K562 (cell line): ENCODE results near the gene NAPA. TPM values are rescaled to one million over a fixed set of nuclear protein-coding genes. Genes with fewer than 3 reads are reported as not detected.

Source experiments
- AFF1 ChIP-seq, 2 experiments: fragments of 450-650 bp; IDR thresholded peaks; 2 replicates each; pipeline ENCODE4 v1.6.1; 2018; ENCODE audit warnings: mild to moderate bottlenecking in 2 of 2, low read depth in 1 of 2; ENCODE audit not compliant: partially characterized antibody in 2 of 2
- CHD2 ChIP-seq: IDR thresholded peaks from 2 replicates; pipeline ENCODE4 v1.6.1; 2011; ENCODE audit warnings: low read depth, low read length
- KDM1A ChIP-seq, 2 experiments: fragments of 450-650 bp; IDR thresholded peaks; 2 replicates each; pipeline ENCODE4 v1.6.1; 2016; ENCODE audit warnings: mild to moderate bottlenecking in 2 of 2
- MYBL2 ChIP-seq, 2 experiments: fragments of 450-650 bp in 1 of 2; sonication (generic) in 1 of 2; formaldehyde crosslinking in 1 of 2; IDR thresholded peaks; 2 replicates each; pipeline versions ENCODE4 v1.6.1 to v1.8.1; 2017 to 2022; ENCODE audit warnings: borderline replicate concordance in 1 of 2, inconsistent platforms in 1 of 2, low read depth in 1 of 2, mild to moderate bottlenecking in 1 of 2, missing genetic modification reagents in 1 of 2, moderate library complexity in 1 of 2
- ZNF232 ChIP-seq: sonication (generic); formaldehyde crosslinking; IDR thresholded peaks from 2 replicates; pipeline ENCODE4 v1.8.0; 2022; ENCODE audit warnings: mild to moderate bottlenecking, missing genetic modification reagents
- ZNF24 ChIP-seq: fragments of 450-650 bp; IDR thresholded peaks from 2 replicates; pipeline ENCODE4 v1.6.1; 2016
- polyA plus RNA-seq, 8 experiments: library from polyadenylated mRNA; depleted of rRNA in 4 of 8; stranded (reverse) in 5 of 8; unstranded in 3 of 8; fragments of >200 nt; fragmentation: Nextera tagmentation in 2 of 8; fragmentation: Illumina TruSeq in 1 of 8; extraction: Ambion mirVana in 2 of 8; extraction: Trizol in 1 of 8; gene quantifications; 2 replicates each; pipeline versions ENCODE4 v1.2.1 to v1.2.3, GENCODE V29; 2011 to 2014; ENCODE audit warnings: inconsistent platforms in 1 of 8, missing spikeins in 1 of 8
- total RNA-seq, 7 experiments: library from RNA; depleted of rRNA in 6 of 7; stranded (reverse); fragments of >200 nt in 6 of 7; fragmentation: Illumina TruSeq in 2 of 7; extraction: Trizol in 2 of 7; gene quantifications; 2 replicates each; pipeline versions ENCODE4 v1.2.1 to v1.2.3, GENCODE V29; 2011 to 2021; ENCODE audit warnings: low replicate concordance in 1 of 7
- TF ChIP-seq, protein P1 (sequence below): fragments of 450-650 bp; IDR thresholded peaks from 2 replicates; pipeline ENCODE4 v1.6.1; 2016; ENCODE audit warnings: low read depth
- TF ChIP-seq, protein P2 (sequence below), 2 experiments: IDR thresholded peaks in 1 of 2; conservative IDR thresholded peaks in 1 of 2; 2 replicates each; pipeline ENCODE4 v1.6.1; 2016; ENCODE audit warnings: low read depth in 2 of 2, mild to moderate bottlenecking in 1 of 2, missing compliant biosample characterization in 1 of 2, missing genetic modification characterization in 1 of 2, moderate library complexity in 1 of 2

NAPA gene
- total and polyA plus RNA-seq, 9 of the 15 experiments (the other 6 are each of a cell fraction or from before 2014, with no cell fraction given): 5.4 to 98.6 (median 77.5) TPM

DNA sequence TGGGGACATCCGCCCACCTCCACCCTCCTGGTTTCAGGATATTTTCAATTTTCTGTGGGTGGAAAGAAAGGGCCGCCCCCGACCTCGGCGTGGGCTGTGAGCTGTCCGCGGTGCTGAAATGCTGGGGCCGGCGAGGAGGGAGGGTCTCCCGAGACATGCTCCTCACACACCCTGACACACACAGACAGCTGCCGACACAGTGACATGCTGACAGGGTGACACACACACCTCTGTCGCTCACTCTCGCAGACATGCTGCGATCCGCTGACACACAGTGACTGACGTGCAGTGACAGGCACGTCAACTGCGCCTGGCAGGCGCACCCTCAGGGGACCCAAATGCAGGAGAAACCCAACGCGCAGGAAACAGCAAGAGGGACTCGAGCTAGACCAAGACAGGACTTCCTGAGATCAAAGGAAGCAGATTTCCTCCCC, 70.5 kb downstream of the NAPA start (continued):
- TF ChIP-seq, protein P1, sequence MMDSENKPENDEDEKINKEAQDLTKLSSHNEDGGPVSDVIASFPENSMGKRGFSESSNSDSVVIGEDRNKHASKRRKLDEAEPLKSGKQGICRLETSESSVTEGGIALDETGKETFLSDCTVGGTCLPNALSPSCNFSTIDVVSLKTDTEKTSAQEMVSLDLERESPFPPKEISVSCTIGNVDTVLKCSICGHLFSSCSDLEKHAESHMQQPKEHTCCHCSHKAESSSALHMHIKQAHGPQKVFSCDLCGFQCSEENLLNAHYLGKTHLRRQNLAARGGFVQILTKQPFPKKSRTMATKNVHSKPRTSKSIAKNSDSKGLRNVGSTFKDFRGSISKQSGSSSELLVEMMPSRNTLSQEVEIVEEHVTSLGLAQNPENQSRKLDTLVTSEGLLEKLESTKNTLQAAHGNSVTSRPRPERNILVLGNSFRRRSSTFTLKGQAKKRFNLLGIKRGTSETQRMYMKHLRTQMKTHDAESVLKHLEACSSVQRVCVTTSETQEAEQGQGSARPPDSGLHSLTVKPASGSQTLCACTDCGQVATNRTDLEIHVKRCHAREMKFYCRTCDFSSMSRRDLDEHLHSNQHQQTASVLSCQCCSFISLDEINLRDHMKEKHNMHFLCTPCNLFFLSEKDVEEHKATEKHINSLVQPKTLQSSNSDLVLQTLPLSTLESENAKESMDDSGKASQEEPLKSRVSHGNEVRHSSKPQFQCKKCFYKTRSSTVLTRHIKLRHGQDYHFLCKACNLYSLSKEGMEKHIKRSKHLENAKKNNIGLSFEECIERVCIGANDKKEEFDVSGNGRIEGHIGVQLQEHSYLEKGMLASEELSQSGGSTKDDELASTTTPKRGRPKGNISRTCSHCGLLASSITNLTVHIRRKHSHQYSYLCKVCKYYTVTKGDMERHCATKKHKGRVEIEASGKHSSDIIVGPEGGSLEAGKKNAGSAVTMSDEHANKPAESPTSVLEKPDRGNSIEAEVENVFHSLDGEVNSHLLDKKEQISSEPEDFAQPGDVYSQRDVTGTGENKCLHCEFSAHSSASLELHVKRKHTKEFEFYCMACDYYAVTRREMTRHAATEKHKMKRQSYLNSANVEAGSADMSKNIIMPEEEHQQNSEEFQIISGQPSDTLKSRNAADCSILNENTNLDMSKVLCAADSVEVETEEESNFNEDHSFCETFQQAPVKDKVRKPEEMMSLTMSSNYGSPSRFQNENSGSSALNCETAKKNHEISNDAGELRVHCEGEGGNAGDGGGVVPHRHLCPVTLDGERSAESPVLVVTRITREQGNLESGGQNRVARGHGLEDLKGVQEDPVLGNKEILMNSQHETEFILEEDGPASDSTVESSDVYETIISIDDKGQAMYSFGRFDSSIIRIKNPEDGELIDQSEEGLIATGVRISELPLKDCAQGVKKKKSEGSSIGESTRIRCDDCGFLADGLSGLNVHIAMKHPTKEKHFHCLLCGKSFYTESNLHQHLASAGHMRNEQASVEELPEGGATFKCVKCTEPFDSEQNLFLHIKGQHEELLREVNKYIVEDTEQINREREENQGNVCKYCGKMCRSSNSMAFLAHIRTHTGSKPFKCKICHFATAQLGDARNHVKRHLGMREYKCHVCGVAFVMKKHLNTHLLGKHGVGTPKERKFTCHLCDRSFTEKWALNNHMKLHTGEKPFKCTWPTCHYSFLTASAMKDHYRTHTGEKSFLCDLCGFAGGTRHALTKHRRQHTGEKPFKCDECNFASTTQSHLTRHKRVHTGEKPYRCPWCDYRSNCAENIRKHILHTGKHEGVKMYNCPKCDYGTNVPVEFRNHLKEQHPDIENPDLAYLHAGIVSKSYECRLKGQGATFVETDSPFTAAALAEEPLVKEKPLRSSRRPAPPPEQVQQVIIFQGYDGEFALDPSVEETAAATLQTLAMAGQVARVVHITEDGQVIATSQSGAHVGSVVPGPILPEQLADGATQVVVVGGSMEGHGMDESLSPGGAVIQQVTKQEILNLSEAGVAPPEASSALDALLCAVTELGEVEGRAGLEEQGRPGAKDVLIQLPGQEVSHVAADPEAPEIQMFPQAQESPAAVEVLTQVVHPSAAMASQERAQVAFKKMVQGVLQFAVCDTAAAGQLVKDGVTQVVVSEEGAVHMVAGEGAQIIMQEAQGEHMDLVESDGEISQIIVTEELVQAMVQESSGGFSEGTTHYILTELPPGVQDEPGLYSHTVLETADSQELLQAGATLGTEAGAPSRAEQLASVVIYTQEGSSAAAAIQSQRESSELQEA: no peak
- TF ChIP-seq CHD2 (no peak), KDM1A (IDR thresholded peaks at IDR 0.05) (no peak), ZNF232 (CRISPR knock-in tag) (no peak), AFF1 (IDR thresholded peaks at IDR 0.05; ENCODE audit: low read depth in 1 of 2, partially characterized antibody in 2 of 2) (peak in 1 of 2 experiments; percentile 88), MYBL2 (IDR thresholded peaks at IDR 0.05; ENCODE audit: low read depth) (no peak), MYBL2 (CRISPR knock-in tag; IDR thresholded peaks at IDR 0.05; ENCODE audit: borderline replicate concordance) (no peak), ZNF24 (no peak)
- TF ChIP-seq, protein P2, sequence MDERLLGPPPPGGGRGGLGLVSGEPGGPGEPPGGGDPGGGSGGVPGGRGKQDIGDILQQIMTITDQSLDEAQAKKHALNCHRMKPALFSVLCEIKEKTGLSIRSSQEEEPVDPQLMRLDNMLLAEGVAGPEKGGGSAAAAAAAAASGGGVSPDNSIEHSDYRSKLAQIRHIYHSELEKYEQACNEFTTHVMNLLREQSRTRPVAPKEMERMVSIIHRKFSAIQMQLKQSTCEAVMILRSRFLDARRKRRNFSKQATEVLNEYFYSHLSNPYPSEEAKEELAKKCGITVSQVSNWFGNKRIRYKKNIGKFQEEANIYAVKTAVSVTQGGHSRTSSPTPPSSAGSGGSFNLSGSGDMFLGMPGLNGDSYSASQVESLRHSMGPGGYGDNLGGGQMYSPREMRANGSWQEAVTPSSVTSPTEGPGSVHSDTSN (CRISPR knock-in tag; IDR thresholded peaks at IDR 0.05; ENCODE audit: low read depth): 0 out of 2 replicates have a peak, but pooled peaks have one; percentile 4
- TF ChIP-seq, protein P2 (tag; conservative IDR thresholded peaks at IDR 0.05; ENCODE audit: low read depth): no peak
